DND-41 (cell line): ENCODE data around the gene HS3ST5.

Experiments used
- ATAC-seq: fragments of 200-7000 bp; cut with Tn5 transposase; 3 replicates; pipeline ENCODE4 v1.9.1; 2021; ENCODE audit warnings: low read depth; ENCODE audit not compliant: insufficient read depth
- DNase-seq: peaks from one replicate; pipeline ENCODE4 v3.0.0-alpha.2; 2020
- H2AFZ ChIP-seq: 2 replicates; pipeline ENCODE4 v1.6.0; 2012; ENCODE audit warnings: low read depth, low read length
- H3K27ac ChIP-seq: 2 replicates; pipeline ENCODE4 v1.5.1; 2012; ENCODE audit warnings: low read length, inconsistent platforms
- H3K27me3 ChIP-seq: fragments of 200-600 bp; sonication (generic); 2 replicates; pipeline ENCODE4 v1.6.0; 2012; ENCODE audit warnings: low read length, mild to moderate bottlenecking, inconsistent platforms; ENCODE audit not compliant: insufficient read depth, poor library complexity
- H3K36me3 ChIP-seq: 2 replicates; pipeline ENCODE4 v1.5.1; 2012; ENCODE audit warnings: low read length, inconsistent platforms; ENCODE audit not compliant: insufficient read depth
- H3K4me1 ChIP-seq: 2 replicates; pipeline ENCODE4 v1.5.1; 2012; ENCODE audit warnings: mild to moderate bottlenecking, low read length; ENCODE audit not compliant: insufficient read depth
- H3K4me2 ChIP-seq: 2 replicates; pipeline ENCODE4 v1.6.0; 2012; ENCODE audit warnings: mild to moderate bottlenecking, moderate library complexity, low read length, inconsistent platforms; ENCODE audit not compliant: insufficient read depth
- H3K4me3 ChIP-seq, 2 experiments: fragments of 200-600 bp in 1 of 2; shearing (Covaris generic) in 1 of 2; 2 replicates each; pipeline ENCODE4 v1.5.1; 2012 to 2016; ENCODE audit warnings: inconsistent platforms in 2 of 2, low read length in 2 of 2, mild to moderate bottlenecking in 2 of 2, low read depth in 1 of 2, moderate library complexity in 1 of 2
- H3K79me2 ChIP-seq: 2 replicates; pipeline ENCODE4 v1.6.0; 2012; ENCODE audit warnings: low read length, inconsistent platforms; ENCODE audit not compliant: insufficient read depth
- H3K9ac ChIP-seq: 2 replicates; pipeline ENCODE4 v1.6.0; 2012; ENCODE audit warnings: low read depth, mild to moderate bottlenecking, inconsistent platforms, low read length, moderate library complexity
- H3K9me3 ChIP-seq: 2 replicates; pipeline ENCODE4 v1.5.1; 2012; ENCODE audit warnings: low read length, moderate library complexity, mild to moderate bottlenecking, inconsistent platforms; ENCODE audit not compliant: insufficient read depth, severe bottlenecking
- H4K20me1 ChIP-seq: 2 replicates; pipeline ENCODE4 v1.6.0; 2012; ENCODE audit warnings: low read length; ENCODE audit not compliant: insufficient read depth
- EZH2 ChIP-seq: IDR thresholded peaks from 3 replicates; pipeline ENCODE4 v1.6.1; 2012; ENCODE audit warnings: borderline replicate concordance, low read depth, mild to moderate bottlenecking, moderate library complexity, low read length, inconsistent platforms; ENCODE audit not compliant: severe bottlenecking
- TF ChIP-seq, protein P1 (sequence below): IDR thresholded peaks from 2 replicates; pipeline ENCODE4 v1.5.1; 2012; ENCODE audit warnings: borderline replicate concordance, low read length, moderate library complexity, mild to moderate bottlenecking; ENCODE audit not compliant: poor library complexity, severe bottlenecking; ENCODE audit errors: extremely low read depth

HS3ST5 gene

DNA sequence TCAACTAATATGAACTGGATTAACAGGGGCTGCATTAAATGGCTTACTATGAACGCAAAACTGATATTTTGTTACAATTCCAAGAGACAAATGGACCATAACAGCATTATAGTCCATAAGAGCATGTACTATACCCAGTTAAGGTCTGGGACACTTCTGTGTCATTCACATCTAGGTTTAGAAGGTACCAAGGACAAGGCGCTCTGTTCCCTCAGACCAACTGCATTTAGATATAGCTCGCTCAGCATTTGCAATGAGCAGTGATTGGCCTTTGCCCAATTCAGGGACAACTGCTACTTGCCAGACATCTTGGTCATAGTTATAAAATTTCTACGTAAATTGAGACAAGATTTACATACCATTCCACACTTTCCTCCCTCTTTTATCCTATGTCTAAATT lies 132.4 kb downstream of the HS3ST5 start:
- DNase-seq (no peak), ATAC-seq (no peak)
- no peak overlapping the region for H3K9ac ChIP-seq
- no peaks in the 10 kb centered on the region for H3K36me3 ChIP-seq
- no peak overlapping the region for H2AFZ ChIP-seq
- H3K27ac ChIP-seq: no peak overlapping the region
- no peaks in the 10 kb centered on the region for H3K9me3 ChIP-seq
- H3K79me2 ChIP-seq: no peaks in the 10 kb centered on the region
- TF ChIP-seq EZH2: no peak
- TF ChIP-seq, protein P1, sequence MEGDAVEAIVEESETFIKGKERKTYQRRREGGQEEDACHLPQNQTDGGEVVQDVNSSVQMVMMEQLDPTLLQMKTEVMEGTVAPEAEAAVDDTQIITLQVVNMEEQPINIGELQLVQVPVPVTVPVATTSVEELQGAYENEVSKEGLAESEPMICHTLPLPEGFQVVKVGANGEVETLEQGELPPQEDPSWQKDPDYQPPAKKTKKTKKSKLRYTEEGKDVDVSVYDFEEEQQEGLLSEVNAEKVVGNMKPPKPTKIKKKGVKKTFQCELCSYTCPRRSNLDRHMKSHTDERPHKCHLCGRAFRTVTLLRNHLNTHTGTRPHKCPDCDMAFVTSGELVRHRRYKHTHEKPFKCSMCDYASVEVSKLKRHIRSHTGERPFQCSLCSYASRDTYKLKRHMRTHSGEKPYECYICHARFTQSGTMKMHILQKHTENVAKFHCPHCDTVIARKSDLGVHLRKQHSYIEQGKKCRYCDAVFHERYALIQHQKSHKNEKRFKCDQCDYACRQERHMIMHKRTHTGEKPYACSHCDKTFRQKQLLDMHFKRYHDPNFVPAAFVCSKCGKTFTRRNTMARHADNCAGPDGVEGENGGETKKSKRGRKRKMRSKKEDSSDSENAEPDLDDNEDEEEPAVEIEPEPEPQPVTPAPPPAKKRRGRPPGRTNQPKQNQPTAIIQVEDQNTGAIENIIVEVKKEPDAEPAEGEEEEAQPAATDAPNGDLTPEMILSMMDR: no peak
- no peak overlapping the region for H3K4me2 ChIP-seq
- no peaks in the 10 kb centered on the region for H4K20me1 ChIP-seq
- no peaks in the 10 kb centered on the region for H3K27me3 ChIP-seq
- H3K4me1 ChIP-seq: no peaks in the 10 kb centered on the region
- H3K4me3 ChIP-seq: no peak overlapping the region

- Histone ChIP-seq H3K79me2 (no peaks in the 10 kb centered on the region), H3K27me3 (peaks cover 2% of the 10 kb centered on the region), H2AFZ (no peak overlapping the region), H3K9me3 (no peaks in the 10 kb centered on the region), H3K4me1 (no peaks in the 10 kb centered on the region), H3K27ac (no peak overlapping the region), H3K4me2 (no peak overlapping the region), H3K9ac (no peak overlapping the region), H4K20me1 (no peaks in the 10 kb centered on the region), H3K36me3 (no peaks in the 10 kb centered on the region), H3K4me3 (no peak overlapping the region)
- no peak for ATAC-seq
- DNase-seq: no peak
- TF ChIP-seq EZH2: no peak
- TF ChIP-seq, protein P1: no peak
Observed at GRCh38 chr6:114203460-114203859, 139.4 kb downstream of the HS3ST5 start.

DNA sequence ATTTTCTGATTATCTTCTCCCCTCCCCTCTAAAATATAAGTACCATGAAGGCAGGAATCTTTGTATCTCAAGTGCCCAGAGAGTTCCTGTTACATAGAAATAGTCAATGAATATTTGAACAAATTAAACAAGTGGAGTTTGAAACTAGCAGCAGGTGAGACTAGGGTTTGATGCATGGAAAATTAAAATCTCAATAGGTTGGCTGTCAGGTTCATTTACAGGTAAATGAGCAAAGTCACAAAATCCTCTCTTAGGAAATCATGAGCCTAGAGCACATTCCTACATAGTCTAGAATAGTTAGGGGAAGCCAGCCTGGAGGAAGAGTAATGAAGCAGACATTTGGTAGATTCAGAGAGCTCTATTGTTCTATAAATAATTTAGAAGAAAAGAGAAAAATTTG lies 140.4 kb downstream of the HS3ST5 start:
- DNase-seq (no peak), ATAC-seq (no peak)
- H3K9ac ChIP-seq: no peak overlapping the region
- no peaks in the 10 kb centered on the region for H3K36me3 ChIP-seq
- no peaks in the 10 kb centered on the region for H3K4me1 ChIP-seq
- no peak overlapping the region for H3K4me2 ChIP-seq
- H2AFZ ChIP-seq: no peak overlapping the region
- peaks cover 2% of the 10 kb centered on the region for H3K27me3 ChIP-seq
- TF ChIP-seq, protein P1: no peak
- no peak for TF ChIP-seq EZH2
- no peak overlapping the region for H3K27ac ChIP-seq
- no peak overlapping the region for H3K4me3 ChIP-seq
- no peaks in the 10 kb centered on the region for H4K20me1 ChIP-seq
- H3K79me2 ChIP-seq: no peaks in the 10 kb centered on the region
- H3K9me3 ChIP-seq: no peaks in the 10 kb centered on the region

DNA sequence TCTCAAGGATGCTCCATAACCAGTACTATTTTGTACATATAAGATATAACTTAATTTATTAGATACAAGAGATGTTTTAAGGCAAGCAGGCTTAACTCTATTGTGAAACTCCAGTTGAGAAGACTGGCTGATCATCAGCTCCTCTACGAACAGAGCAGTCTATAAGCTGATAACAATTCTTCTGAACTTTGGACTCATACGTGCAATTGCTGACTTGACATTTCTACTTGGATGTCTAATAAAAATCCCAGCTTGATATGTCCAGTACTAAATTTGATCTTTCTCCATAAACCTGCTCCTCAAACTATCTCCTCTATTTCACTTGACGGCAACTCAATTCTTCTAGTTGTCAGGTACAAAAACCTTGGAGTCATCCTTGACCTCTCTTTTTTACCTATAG lies 141.9 kb downstream of the HS3ST5 start:
- ATAC-seq (no peak), DNase-seq (no peak)
- Histone ChIP-seq H3K4me2 (no peak overlapping the region), H2AFZ (no peak overlapping the region), H3K27ac (no peak overlapping the region), H3K9ac (no peak overlapping the region), H3K27me3 (peaks cover 2% of the 10 kb centered on the region), H4K20me1 (no peaks in the 10 kb centered on the region), H3K4me1 (no peaks in the 10 kb centered on the region), H3K4me3 (no peak overlapping the region), H3K36me3 (no peaks in the 10 kb centered on the region), H3K79me2 (no peaks in the 10 kb centered on the region), H3K9me3 (no peaks in the 10 kb centered on the region)
- TF ChIP-seq, protein P1: no peak
- no peak for TF ChIP-seq EZH2
